GM18951 (cell line): ENCODE results near the gene CAMTA1.

Experiments
- POLR2A ChIP-seq: IDR thresholded peaks from 4 replicates; pipeline ENCODE4 v1.6.1; 2011; ENCODE audit warnings: mild to moderate bottlenecking; ENCODE audit not compliant: insufficient read length, insufficient read depth; ENCODE audit errors: extremely low read depth
- in situ Hi-C: fragments of 300-500 bp; cut with MboI; formaldehyde crosslinking; loops from one replicate; pipeline ENCODE4 v1.12.0; 2022; ENCODE audit warnings: low sequenced_read_pairs, mixed read lengths, inconsistent platforms; ENCODE audit not compliant: unreplicated experiment

The CAMTA1 gene

DNA sequence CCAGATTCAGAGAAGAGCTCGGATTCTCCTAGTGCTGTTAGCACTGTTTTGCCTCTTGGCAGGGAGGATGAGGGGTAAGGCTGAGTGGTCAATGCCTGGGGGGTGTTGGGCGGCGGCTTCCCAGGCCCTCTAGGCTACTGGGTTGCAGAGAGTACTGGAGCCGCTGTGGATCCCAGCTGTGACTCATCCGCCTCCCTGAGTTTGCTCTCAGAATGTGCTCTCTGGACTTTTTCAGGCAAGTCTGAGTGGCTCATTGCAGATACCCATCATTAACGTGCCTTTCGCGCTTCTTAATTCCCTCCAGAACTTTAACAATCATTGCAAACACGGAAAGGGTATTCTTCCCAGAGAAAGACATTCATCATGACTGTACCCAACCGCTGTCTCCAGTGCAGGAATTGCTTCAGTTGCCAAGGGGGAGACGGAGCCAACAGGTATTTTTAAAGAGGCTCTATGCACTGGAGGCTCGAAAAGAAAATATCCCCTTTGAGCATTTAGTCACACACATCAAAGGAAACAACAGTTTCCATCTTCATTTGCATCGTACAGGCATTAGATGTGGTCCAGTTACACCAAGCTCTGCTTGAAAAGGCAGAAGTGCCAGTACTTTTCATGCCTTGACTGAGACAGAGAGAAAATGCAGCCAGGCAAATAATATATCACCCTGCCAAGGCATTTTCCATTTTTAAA is 14.4 kb upstream of the CAMTA1 start:
- in situ Hi-C loops, result loop anchor here (5.0 kb wide), 1 partner anchor 49 kb away; no protein-coding TSS in a partner anchor
- TF ChIP-seq POLR2A, result no peak

GRCh38 chr1:6771441-6771769 is 13.8 kb upstream of the CAMTA1 start:
- no peak for TF ChIP-seq POLR2A
- in situ Hi-C loops, result loop anchor here (5.0 kb wide), 1 partner anchor 49 kb away; no protein-coding TSS in a partner anchor

DNA sequence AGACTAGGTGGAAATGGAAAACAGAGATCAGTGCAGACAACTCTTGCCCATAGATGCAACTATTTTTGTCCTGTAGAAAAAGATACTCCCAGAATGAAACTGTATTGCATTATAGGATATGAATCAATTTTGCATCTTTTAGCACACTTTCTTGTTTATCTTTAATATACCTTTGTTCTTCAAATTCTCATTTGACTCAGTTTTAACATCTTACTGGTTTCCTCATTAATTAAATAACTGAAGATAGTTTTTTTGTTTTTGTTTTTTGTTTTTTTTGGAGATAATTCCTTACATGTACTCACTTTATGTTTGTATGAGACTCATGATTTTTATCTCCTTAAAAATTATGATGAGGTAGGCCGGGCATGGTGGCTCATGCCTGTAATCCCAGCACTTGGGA is 10.9 kb upstream of the CAMTA1 start:
- in situ Hi-C loops, result loop anchor here (5.0 kb wide), 1 partner anchor 52 kb away; no protein-coding TSS in a partner anchor
- TF ChIP-seq POLR2A, result no peak

DNA sequence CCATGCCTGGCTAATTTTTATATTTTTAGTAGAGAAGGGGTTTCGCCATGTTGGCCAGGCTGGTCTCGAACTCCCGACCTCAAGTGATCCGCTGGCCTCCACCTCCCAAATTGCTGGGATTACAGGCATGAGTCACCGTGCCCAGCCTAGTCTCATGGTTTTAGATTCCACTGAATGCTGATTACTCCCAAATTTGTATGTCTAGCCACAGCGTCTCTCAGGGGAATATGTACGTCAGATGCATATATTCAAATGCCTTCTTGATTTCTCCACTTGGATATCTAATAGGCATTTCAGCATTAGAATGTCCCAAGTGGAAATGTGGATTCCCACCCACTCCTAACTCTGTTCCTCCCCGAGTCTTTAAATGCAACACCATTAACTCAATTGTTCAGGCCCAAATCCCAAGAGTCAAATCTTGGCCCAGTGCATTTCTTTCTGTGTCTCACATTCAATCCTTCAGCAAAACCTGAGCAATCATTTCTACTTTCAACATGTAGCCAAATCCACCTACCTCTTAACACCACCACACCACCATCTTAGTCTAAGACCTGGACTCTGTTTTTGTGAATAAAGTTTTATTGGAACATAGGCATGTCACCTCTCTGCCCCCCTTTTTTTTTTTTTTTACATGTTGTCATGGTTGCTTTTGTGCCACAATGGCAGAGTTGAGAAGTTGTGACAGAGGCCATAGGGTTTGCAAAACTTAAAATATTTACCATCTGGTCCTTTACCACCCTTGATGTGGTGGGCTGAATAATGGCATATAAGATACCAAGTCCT is 9.8 kb upstream of the CAMTA1 start:
- in situ Hi-C loops, result no loop called here
- no peak for TF ChIP-seq POLR2A

DNA sequence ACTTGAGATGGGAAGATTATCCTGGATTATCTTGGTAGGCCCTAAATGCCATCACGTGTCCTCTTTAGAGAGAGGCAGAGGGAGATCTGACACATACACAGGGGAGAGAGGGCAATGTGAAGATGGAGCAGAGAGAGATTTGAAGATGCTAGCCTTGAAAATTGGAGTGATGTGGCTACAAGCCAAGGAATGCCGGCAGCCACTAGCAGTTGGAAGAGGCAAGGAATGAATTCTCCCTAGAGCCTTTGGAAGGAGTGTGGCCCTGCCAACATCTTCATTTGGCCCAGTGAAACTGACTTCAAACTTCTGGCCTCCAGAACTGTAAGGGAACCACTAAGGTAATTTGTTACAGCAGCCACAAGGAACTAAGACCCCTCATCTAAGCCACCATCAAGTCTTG is 8.9 kb upstream of the CAMTA1 start:
- TF ChIP-seq POLR2A, result no peak
- in situ Hi-C loops, result no loop called here

- in situ Hi-C loops, result no loop called here
- no peak for TF ChIP-seq POLR2A
These were observed 8.4 kb upstream of the CAMTA1 start for GRCh38 chr1:6776895-6777294.

- TF ChIP-seq POLR2A, result no peak
- in situ Hi-C loops, result no loop called here
These were observed 7.4 kb upstream of the CAMTA1 start for GRCh38 chr1:6777813-6778212.

- TF ChIP-seq POLR2A, result no peak
- in situ Hi-C loops, result no loop called here
These were observed 6.0 kb upstream of the CAMTA1 start for GRCh38 chr1:6779089-6779805.

- TF ChIP-seq POLR2A, result no peak
- in situ Hi-C loops, result no loop called here
These were observed 3.1 kb upstream of the CAMTA1 start for GRCh38 chr1:6782151-6782550.

- TF ChIP-seq POLR2A, result no peak
- in situ Hi-C loops, result no loop called here
These were observed 2.0 kb upstream of the CAMTA1 start for GRCh38 chr1:6783221-6783620.

- TF ChIP-seq POLR2A, result peak; percentile 86
- in situ Hi-C loops, result no loop called here
These were observed 1.2 kb upstream of the CAMTA1 start for GRCh38 chr1:6783936-6784559.

DNA sequence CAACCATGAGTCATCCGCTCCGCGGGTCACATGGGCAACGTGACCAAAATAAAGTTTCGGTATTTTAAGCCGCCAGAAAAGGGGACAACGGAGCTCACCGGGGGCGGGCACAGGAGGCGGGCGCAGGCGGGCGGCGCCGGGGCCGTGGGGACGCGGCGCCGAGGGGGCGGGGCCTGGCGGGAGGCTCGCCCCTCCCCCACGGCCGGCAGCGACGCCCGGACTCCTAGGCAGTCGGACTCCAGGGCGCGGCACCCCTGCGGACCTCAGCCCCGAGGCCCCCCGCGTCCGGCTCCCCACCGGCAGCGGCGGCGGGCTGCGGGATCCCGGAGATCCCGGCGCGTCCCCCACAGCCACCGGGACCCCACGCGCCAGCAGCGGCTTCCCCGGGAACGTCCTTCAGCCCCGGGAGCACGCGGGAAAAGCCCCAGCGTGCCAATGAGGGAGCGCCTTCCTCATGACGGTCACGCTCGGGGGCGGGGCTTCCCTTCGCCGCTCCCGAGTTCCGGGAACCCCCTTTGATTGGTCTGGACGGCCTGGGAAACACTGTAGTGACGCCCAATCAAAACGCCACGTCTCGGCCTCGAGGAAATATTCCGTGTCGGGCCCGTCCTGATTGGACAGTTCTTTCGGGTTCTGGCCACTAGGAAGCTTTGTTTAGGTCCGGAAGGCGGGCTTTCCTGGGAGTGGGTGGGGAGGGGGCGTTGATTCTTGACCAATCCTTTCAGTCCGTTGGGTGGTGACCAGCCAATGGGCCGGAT is 515 bp upstream of the CAMTA1 start:
- in situ Hi-C loops, result no loop called here
- TF ChIP-seq POLR2A, result peak; percentile 63
